SK-N-SH (cell line): ENCODE measurements around the gene ZNF33A. TPM values are rescaled to one million over a fixed set of nuclear protein-coding genes. Genes with fewer than 3 reads are reported as not detected.

ENCODE experiments used
- CTCF ChIA-PET: fragments of 300-600, 350-600 bp; formaldehyde crosslinking; extraction: SDS; loops from one replicate; lab custom pipeline; 2021; lab: Yijun Ruan, JAX
- POLR2A ChIA-PET: fragments of 350-600 bp; sonication (Branson Sonifier 250); formaldehyde crosslinking; extraction: SDS; loops from one replicate; lab custom pipeline; 2020; ENCODE audit warnings: antibody characterized with exemption, inconsistent platforms; lab: Yijun Ruan, JAX
- DNase-seq: peaks from one replicate; pipeline ENCODE4 v3.0.0; 2012
- H2AFZ ChIP-seq: fragments of 200-600 bp; sonication (generic); 2 replicates; pipeline ENCODE4 v1.8.1; 2016; ENCODE audit warnings: antibody characterized with exemption, mild to moderate bottlenecking, low read depth
- H3F3A ChIP-seq: fragments of 200-600 bp; sonication (generic); replicated peaks from 2 replicates; pipeline ENCODE3; 2016; ENCODE audit warnings: antibody characterized with exemption, mild to moderate bottlenecking; ENCODE audit not compliant: insufficient read depth
- H3K27ac ChIP-seq, 2 experiments: fragments of 200-500 bp in 1 of 2; fragments of 200-600 bp in 1 of 2; sonication (Bioruptor generic) in 1 of 2; sonication (generic), shearing (Covaris generic) in 1 of 2; 2 replicates each; pipeline versions ENCODE4 v1.5.1 to v1.6.1; 2014 to 2016; ENCODE audit warnings: low read depth in 2 of 2, inconsistent platforms in 1 of 2, low read length in 1 of 2, mild to moderate bottlenecking in 1 of 2, mixed read lengths in 1 of 2
- H3K27me3 ChIP-seq: fragments of 200-600 bp; sonication (generic), shearing (Covaris generic); 2 replicates; pipeline ENCODE4 v1.6.1; 2016; ENCODE audit warnings: mixed run types; ENCODE audit not compliant: insufficient read depth
- H3K36me3 ChIP-seq, 2 experiments: fragments of 200-500 bp in 1 of 2; fragments of 200-600 bp in 1 of 2; sonication (Bioruptor generic) in 1 of 2; sonication (generic) in 1 of 2; replicated peaks in 1 of 2; 2 replicates each; pipeline versions ENCODE3 to v1.5.1; 2014 to 2016; ENCODE audit warnings: low read length in 1 of 2, mild to moderate bottlenecking in 1 of 2; ENCODE audit not compliant: insufficient read depth in 2 of 2, control insufficient read depth in 1 of 2
- H3K4me1 ChIP-seq, 2 experiments: fragments of 200-500 bp in 1 of 2; fragments of 200-600 bp in 1 of 2; sonication (Bioruptor generic) in 1 of 2; sonication (generic), shearing (Covaris generic) in 1 of 2; 2 replicates each; pipeline versions ENCODE4 v1.5.1 to v1.6.1; 2014 to 2016; ENCODE audit warnings: low read depth in 1 of 2, low read length in 1 of 2, mixed run types in 1 of 2; ENCODE audit not compliant: insufficient read depth in 2 of 2, control insufficient read depth in 1 of 2
- H3K4me2 ChIP-seq: fragments of 200-600 bp; sonication (generic), shearing (Covaris generic); 2 replicates; pipeline ENCODE4 v1.6.1; 2017; ENCODE audit warnings: mixed run types
- H3K4me3 ChIP-seq, 2 experiments: fragments of 200-500 bp in 1 of 2; fragments of 200-600 bp in 1 of 2; sonication (Bioruptor generic) in 1 of 2; sonication (generic), shearing (Covaris generic) in 1 of 2; 2 replicates each; pipeline versions ENCODE4 v1.5.1 to v1.8.1; 2014 to 2016; ENCODE audit warnings: low read depth in 2 of 2, inconsistent platforms in 1 of 2, low read length in 1 of 2, mild to moderate bottlenecking in 1 of 2, mixed read lengths in 1 of 2, moderate library complexity in 1 of 2
- H3K79me2 ChIP-seq: fragments of 200-600 bp; sonication (generic); 2 replicates; pipeline ENCODE4 v1.8.1; 2017; ENCODE audit warnings: mild to moderate bottlenecking; ENCODE audit not compliant: insufficient read depth
- H3K9ac ChIP-seq: fragments of 200-600 bp; sonication (generic); 2 replicates; pipeline ENCODE4 v1.6.1; 2017; ENCODE audit warnings: mixed run types
- H3K9me2 ChIP-seq: fragments of 200-600 bp; sonication (generic); 2 replicates; pipeline ENCODE4 v1.6.1; 2017; ENCODE audit warnings: mixed run types
- H3K9me3 ChIP-seq: fragments of 200-600 bp; sonication (generic); 2 replicates; pipeline ENCODE4 v1.6.1; 2017; ENCODE audit warnings: mixed run types, mild to moderate bottlenecking, moderate library complexity
- H4K20me1 ChIP-seq: fragments of 200-600 bp; sonication (generic); 2 replicates; pipeline ENCODE4 v1.6.1; 2017; ENCODE audit warnings: mild to moderate bottlenecking, mixed run types; ENCODE audit not compliant: insufficient read depth
- EZH2phosphoT487 ChIP-seq: fragments of 200-600 bp; sonication (generic); IDR thresholded peaks from 2 replicates; pipeline ENCODE4 v1.6.1; 2017; ENCODE audit warnings: low read depth, mixed run types, mild to moderate bottlenecking, antibody characterized with exemption, moderate library complexity, borderline replicate concordance
- FOSL2 ChIP-seq: IDR thresholded peaks from 2 replicates; pipeline ENCODE4 v1.4.0; 2012; ENCODE audit warnings: low read depth, mild to moderate bottlenecking, moderate library complexity, borderline replicate concordance
- FOXJ3 ChIP-seq: sonication (generic); formaldehyde crosslinking; IDR thresholded peaks from 2 replicates; pipeline ENCODE4 v1.5.1; 2020; ENCODE audit warnings: mild to moderate bottlenecking, missing genetic modification reagents
- FOXM1 ChIP-seq: IDR thresholded peaks from 2 replicates; pipeline ENCODE4 v1.4.0; 2012; ENCODE audit warnings: low read depth, mild to moderate bottlenecking
- GABPA ChIP-seq: IDR thresholded peaks from 2 replicates; pipeline ENCODE4 v1.4.0; 2012; ENCODE audit warnings: low read depth, mild to moderate bottlenecking
- GATA2 ChIP-seq: sonication (generic); formaldehyde crosslinking; IDR thresholded peaks from 2 replicates; pipeline ENCODE4 v1.5.0; 2020; ENCODE audit warnings: mild to moderate bottlenecking, missing genetic modification reagents
- MEF2A ChIP-seq: IDR thresholded peaks from 2 replicates; pipeline ENCODE4 v1.4.0; 2012; ENCODE audit warnings: low read depth, borderline replicate concordance
- MXI1 ChIP-seq: IDR thresholded peaks from 2 replicates; pipeline ENCODE4 v1.6.1; 2012; ENCODE audit warnings: mild to moderate bottlenecking, low read depth, low read length, improper control_type of control experiment
- NFIC ChIP-seq: IDR thresholded peaks from 2 replicates; pipeline ENCODE4 v1.4.0; 2012; ENCODE audit warnings: borderline replicate concordance
- POLR2AphosphoS5 ChIP-seq: IDR thresholded peaks from 2 replicates; pipeline ENCODE4 v1.6.1; 2012; ENCODE audit warnings: low read depth, low read length
- RCOR1 ChIP-seq: fragments of 150-350 bp; IDR thresholded peaks from 2 replicates; pipeline ENCODE4 v1.6.1; 2017; ENCODE audit warnings: antibody characterized with exemption, low read length
- REST ChIP-seq: IDR thresholded peaks from 2 replicates; pipeline ENCODE4 v1.6.1; 2012; ENCODE audit warnings: mild to moderate bottlenecking, low read depth, low read length, moderate library complexity
- RXRA ChIP-seq: IDR thresholded peaks from 2 replicates; pipeline ENCODE4 v1.4.0; 2012; ENCODE audit warnings: low read depth, mild to moderate bottlenecking, borderline replicate concordance
- TAF1 ChIP-seq: IDR thresholded peaks from 2 replicates; pipeline ENCODE4 v1.6.1; 2012; ENCODE audit warnings: low read depth, mild to moderate bottlenecking, low read length, moderate library complexity, borderline replicate concordance
- TEAD4 ChIP-seq: IDR thresholded peaks from 2 replicates; pipeline ENCODE4 v1.4.0; 2012; ENCODE audit warnings: mild to moderate bottlenecking, borderline replicate concordance; ENCODE audit not compliant: insufficient read depth
- USF2 ChIP-seq: fragments of 150-350 bp; IDR thresholded peaks from 2 replicates; pipeline ENCODE4 v1.6.1; 2017; ENCODE audit warnings: antibody characterized with exemption, low read length, low read depth, borderline replicate concordance
- WGBS: methylation state at CpG from one replicate; pipeline ENCODE4 v1.1.6; 2017; ENCODE audit warnings: low lambda C conversion rate; 5-methylcytosine and 5-hydroxymethylcytosine counted together
- polyA plus RNA-seq, 3 experiments: library from polyadenylated mRNA; depleted of rRNA; stranded (reverse); fragments of >200 nt; gene quantifications; 2 replicates each; pipeline ENCODE4 v1.2.3, GENCODE V29; 2012
- TF ChIP-seq, protein P1 (sequence below): fragments of 200-600 bp; sonication (generic); IDR thresholded peaks from 2 replicates; pipeline ENCODE4 v1.6.1; 2017; ENCODE audit warnings: antibody characterized with exemption, mild to moderate bottlenecking, moderate library complexity
- TF ChIP-seq, protein P2 (sequence below): IDR thresholded peaks from 2 replicates; pipeline ENCODE4 v1.4.0; 2012; ENCODE audit warnings: low read depth, borderline replicate concordance

ZNF33A gene
- polyA plus RNA-seq, 1 of the 3 experiments (the other 2 are of a cell fraction): 5.7 TPM

- no peak for DNase-seq
- Histone ChIP-seq H4K20me1 (no peaks in the 10 kb centered on the region), H3K79me2 (no peaks in the 10 kb centered on the region), H3K4me1 (no peaks in the 10 kb centered on the region), H3K9ac (no peak overlapping the region), H3K4me2 (no peak overlapping the region), H2AFZ (no peak overlapping the region), H3K36me3 (peaks cover 27 to 62% of the 10 kb centered on the region in 2 experiments), H3K4me3 (no peak overlapping the region), H3K27me3 (no peaks in the 10 kb centered on the region), H3F3A (no peaks in the 10 kb centered on the region), H3K9me3 (0 out of 2 replicates have a peak, but pooled peaks cover 19% of the 10 kb centered on the region), H3K9me2 (no peaks in the 10 kb centered on the region), H3K27ac (no peak overlapping the region)
- ChIA-PET CTCF (no interaction called here), POLR2A (no interaction called here)
- TF ChIP-seq GATA2 (CRISPR knock-in tag): no peak
- TF ChIP-seq, protein P1, sequence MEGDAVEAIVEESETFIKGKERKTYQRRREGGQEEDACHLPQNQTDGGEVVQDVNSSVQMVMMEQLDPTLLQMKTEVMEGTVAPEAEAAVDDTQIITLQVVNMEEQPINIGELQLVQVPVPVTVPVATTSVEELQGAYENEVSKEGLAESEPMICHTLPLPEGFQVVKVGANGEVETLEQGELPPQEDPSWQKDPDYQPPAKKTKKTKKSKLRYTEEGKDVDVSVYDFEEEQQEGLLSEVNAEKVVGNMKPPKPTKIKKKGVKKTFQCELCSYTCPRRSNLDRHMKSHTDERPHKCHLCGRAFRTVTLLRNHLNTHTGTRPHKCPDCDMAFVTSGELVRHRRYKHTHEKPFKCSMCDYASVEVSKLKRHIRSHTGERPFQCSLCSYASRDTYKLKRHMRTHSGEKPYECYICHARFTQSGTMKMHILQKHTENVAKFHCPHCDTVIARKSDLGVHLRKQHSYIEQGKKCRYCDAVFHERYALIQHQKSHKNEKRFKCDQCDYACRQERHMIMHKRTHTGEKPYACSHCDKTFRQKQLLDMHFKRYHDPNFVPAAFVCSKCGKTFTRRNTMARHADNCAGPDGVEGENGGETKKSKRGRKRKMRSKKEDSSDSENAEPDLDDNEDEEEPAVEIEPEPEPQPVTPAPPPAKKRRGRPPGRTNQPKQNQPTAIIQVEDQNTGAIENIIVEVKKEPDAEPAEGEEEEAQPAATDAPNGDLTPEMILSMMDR: no peak
- no peak for TF ChIP-seq RXRA
- TF ChIP-seq NFIC: no peak
- TF ChIP-seq MEF2A: no peak
- no peak for TF ChIP-seq GABPA
- TF ChIP-seq, protein P2, sequence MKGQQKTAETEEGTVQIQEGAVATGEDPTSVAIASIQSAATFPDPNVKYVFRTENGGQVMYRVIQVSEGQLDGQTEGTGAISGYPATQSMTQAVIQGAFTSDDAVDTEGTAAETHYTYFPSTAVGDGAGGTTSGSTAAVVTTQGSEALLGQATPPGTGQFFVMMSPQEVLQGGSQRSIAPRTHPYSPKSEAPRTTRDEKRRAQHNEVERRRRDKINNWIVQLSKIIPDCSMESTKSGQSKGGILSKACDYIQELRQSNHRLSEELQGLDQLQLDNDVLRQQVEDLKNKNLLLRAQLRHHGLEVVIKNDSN: no peak
- TF ChIP-seq RCOR1: no peak
- no peak for TF ChIP-seq POLR2AphosphoS5
- TF ChIP-seq FOXJ3 (CRISPR knock-in tag): no peak
- no peak for TF ChIP-seq USF2
- 90% methylated on average over 3 of the region's 3 CpGs for WGBS
Measured at GRCh38 chr10:38103756-38104155, 93.3 kb downstream of the ZNF33A start.

- no peaks in the 10 kb centered on the region for H3K4me1 ChIP-seq
- WGBS: 92% methylated on average over 2 of the region's 2 CpGs
- no peaks in the 10 kb centered on the region for H3K79me2 ChIP-seq
- no peaks in the 10 kb centered on the region for H4K20me1 ChIP-seq
- peaks cover 27 to 33% of the 10 kb centered on the region in 2 experiments for H3K36me3 ChIP-seq
- no peak overlapping the region for H3K9ac ChIP-seq
- H3K9me3 ChIP-seq: peaks cover 12% of the 10 kb centered on the region
- H3K27ac ChIP-seq: no peak overlapping the region
- no peak overlapping the region for H2AFZ ChIP-seq
- DNase-seq: no peak
- H3K4me2 ChIP-seq: no peak overlapping the region
- H3F3A ChIP-seq: no peaks in the 10 kb centered on the region
- no peaks in the 10 kb centered on the region for H3K9me2 ChIP-seq
- H3K4me3 ChIP-seq: no peak overlapping the region
- ChIA-PET CTCF (no interaction called here), POLR2A (no interaction called here)
- no peaks in the 10 kb centered on the region for H3K27me3 ChIP-seq
- no peak for TF ChIP-seq MEF2A
- TF ChIP-seq FOXM1: no peak
- TF ChIP-seq FOXJ3 (CRISPR knock-in tag): no peak
- TF ChIP-seq FOSL2: no peak
- TF ChIP-seq REST: no peak
- no peak for TF ChIP-seq GABPA
- no peak for TF ChIP-seq GATA2 (CRISPR knock-in tag)
- no peak for TF ChIP-seq USF2
- TF ChIP-seq TAF1: no peak
- no peak for TF ChIP-seq TEAD4
- TF ChIP-seq RXRA: no peak
- no peak for TF ChIP-seq MXI1
- no peak for TF ChIP-seq EZH2phosphoT487
Measured at GRCh38 chr10:38112159-38112558, 101.7 kb downstream of the ZNF33A start.
